HepG2 (cell line): Measurements from ENCODE around the gene TFRC. TPM values are rescaled to one million over a fixed set of nuclear protein-coding genes. Genes with fewer than 3 reads are reported as not detected.

Experiments
- BCL3 ChIP-seq: sonication (generic); formaldehyde crosslinking; IDR thresholded peaks from 2 replicates; pipeline ENCODE4 v1.5.1; 2020; ENCODE audit warnings: mild to moderate bottlenecking, missing genetic modification reagents, moderate library complexity
- EEA1 ChIP-seq: sonication (generic); formaldehyde crosslinking; IDR thresholded peaks from 2 replicates; pipeline ENCODE4 v1.5.1; 2020; ENCODE audit warnings: mild to moderate bottlenecking, missing genetic modification reagents, borderline replicate concordance
- HDAC2 ChIP-seq: sonication (generic); formaldehyde crosslinking; IDR thresholded peaks from 2 replicates; pipeline ENCODE4 v1.4.0; 2020; ENCODE audit warnings: missing genetic modification reagents
- KAT2B ChIP-seq: fragments of 150-350 bp; IDR thresholded peaks from 2 replicates; pipeline ENCODE4 v1.6.1; 2014; ENCODE audit warnings: low read depth, low read length, borderline replicate concordance
- MTF2 ChIP-seq: sonication (generic); formaldehyde crosslinking; IDR thresholded peaks from 2 replicates; pipeline ENCODE4 v1.5.0; 2020; ENCODE audit warnings: missing genetic modification reagents, borderline replicate concordance
- NFAT5 ChIP-seq: sonication (generic); formaldehyde crosslinking; IDR thresholded peaks from 2 replicates; pipeline ENCODE4 v1.4.0; 2020; ENCODE audit warnings: missing genetic modification reagents
- SYNCRIP ChIP-seq: fragments of 200-400 bp; formaldehyde crosslinking; IDR thresholded peaks from 2 replicates; pipeline ENCODE4 v1.6.1; 2018; ENCODE audit warnings: mild to moderate bottlenecking, low read depth, low read length; ENCODE audit not compliant: insufficient read depth
- ZNF256 ChIP-seq: sonication (generic); formaldehyde crosslinking; conservative IDR thresholded peaks from 2 replicates; pipeline ENCODE4 v1.4.0; 2020; ENCODE audit warnings: missing genetic modification reagents
- ZNF687 ChIP-seq: sonication (generic); formaldehyde crosslinking; IDR thresholded peaks from 2 replicates; pipeline ENCODE4 v1.5.1; 2020; ENCODE audit warnings: mild to moderate bottlenecking, missing genetic modification reagents, moderate library complexity
- polyA plus RNA-seq, 8 experiments: library from polyadenylated mRNA; depleted of rRNA in 3 of 8; stranded (reverse) in 7 of 8; unstranded in 1 of 8; fragments of >200 nt; fragmentation: Illumina TruSeq in 4 of 8; extraction: Trizol in 4 of 8; gene quantifications; 2 replicates each; pipeline versions ENCODE4 v1.2.1 to v1.2.3, GENCODE V29; 2011 to 2016; ENCODE audit warnings: low read depth in 4 of 8, missing spikeins in 1 of 8, mixed read lengths in 1 of 8; ENCODE audit not compliant: insufficient read depth in 1 of 8
- total RNA-seq, 5 experiments: library from RNA; depleted of rRNA; stranded (reverse); fragments of >200 nt; fragmentation: Illumina TruSeq; extraction: Trizol; gene quantifications; 2 replicates each; pipeline ENCODE4 v1.2.3, GENCODE V29; 2016; ENCODE audit warnings: low read depth in 1 of 5
- TF ChIP-seq, protein P1 (sequence below): sonication (generic); formaldehyde crosslinking; IDR thresholded peaks from 2 replicates; pipeline ENCODE4 v1.8.0; 2022; ENCODE audit warnings: missing genetic modification reagents, mild to moderate bottlenecking, borderline replicate concordance
- TF ChIP-seq, protein P2 (sequence below): sonication (generic); formaldehyde crosslinking; IDR thresholded peaks from 2 replicates; pipeline ENCODE4 v1.4.0; 2020; ENCODE audit warnings: missing genetic modification reagents, mild to moderate bottlenecking, borderline replicate concordance

TFRC gene
- total and polyA plus RNA-seq, 2 of the 13 experiments (the other 11 are each of a cell fraction or from before 2014, with no cell fraction given): 188 to 274 TPM

- TF ChIP-seq NFAT5 (CRISPR knock-in tag): no peak
- TF ChIP-seq, protein P1, sequence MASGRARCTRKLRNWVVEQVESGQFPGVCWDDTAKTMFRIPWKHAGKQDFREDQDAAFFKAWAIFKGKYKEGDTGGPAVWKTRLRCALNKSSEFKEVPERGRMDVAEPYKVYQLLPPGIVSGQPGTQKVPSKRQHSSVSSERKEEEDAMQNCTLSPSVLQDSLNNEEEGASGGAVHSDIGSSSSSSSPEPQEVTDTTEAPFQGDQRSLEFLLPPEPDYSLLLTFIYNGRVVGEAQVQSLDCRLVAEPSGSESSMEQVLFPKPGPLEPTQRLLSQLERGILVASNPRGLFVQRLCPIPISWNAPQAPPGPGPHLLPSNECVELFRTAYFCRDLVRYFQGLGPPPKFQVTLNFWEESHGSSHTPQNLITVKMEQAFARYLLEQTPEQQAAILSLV (CRISPR knock-in tag): peak; percentile 90
- TF ChIP-seq KAT2B: no peak
- peak; percentile 83 for TF ChIP-seq BCL3 (CRISPR knock-in tag)
- TF ChIP-seq ZNF256: peak; percentile 24; the same call in 1 of the 2 replicates
- TF ChIP-seq SYNCRIP: no peak
- TF ChIP-seq EEA1 (CRISPR knock-in tag): no peak
- peak; percentile 94 for TF ChIP-seq ZNF687
- peak; percentile 69 for TF ChIP-seq HDAC2 (CRISPR knock-in tag)
- TF ChIP-seq, protein P2, sequence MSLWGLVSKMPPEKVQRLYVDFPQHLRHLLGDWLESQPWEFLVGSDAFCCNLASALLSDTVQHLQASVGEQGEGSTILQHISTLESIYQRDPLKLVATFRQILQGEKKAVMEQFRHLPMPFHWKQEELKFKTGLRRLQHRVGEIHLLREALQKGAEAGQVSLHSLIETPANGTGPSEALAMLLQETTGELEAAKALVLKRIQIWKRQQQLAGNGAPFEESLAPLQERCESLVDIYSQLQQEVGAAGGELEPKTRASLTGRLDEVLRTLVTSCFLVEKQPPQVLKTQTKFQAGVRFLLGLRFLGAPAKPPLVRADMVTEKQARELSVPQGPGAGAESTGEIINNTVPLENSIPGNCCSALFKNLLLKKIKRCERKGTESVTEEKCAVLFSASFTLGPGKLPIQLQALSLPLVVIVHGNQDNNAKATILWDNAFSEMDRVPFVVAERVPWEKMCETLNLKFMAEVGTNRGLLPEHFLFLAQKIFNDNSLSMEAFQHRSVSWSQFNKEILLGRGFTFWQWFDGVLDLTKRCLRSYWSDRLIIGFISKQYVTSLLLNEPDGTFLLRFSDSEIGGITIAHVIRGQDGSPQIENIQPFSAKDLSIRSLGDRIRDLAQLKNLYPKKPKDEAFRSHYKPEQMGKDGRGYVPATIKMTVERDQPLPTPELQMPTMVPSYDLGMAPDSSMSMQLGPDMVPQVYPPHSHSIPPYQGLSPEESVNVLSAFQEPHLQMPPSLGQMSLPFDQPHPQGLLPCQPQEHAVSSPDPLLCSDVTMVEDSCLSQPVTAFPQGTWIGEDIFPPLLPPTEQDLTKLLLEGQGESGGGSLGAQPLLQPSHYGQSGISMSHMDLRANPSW (CRISPR knock-in tag): peak; percentile 19; the same call in 1 of the 2 replicates
- no peak for TF ChIP-seq MTF2
These were observed at the start of gene TFRC (continued) for GRCh38 chr3:196081834-196082618.
